ENCODE results near the gene ALG2. TPM values are rescaled to one million over a fixed set of nuclear protein-coding genes. Genes with fewer than 3 reads are reported as not detected.

Gene ALG2
- total RNA-seq, 2 donors from 2014 or later: 52.1 to 58.6 TPM

DNA sequence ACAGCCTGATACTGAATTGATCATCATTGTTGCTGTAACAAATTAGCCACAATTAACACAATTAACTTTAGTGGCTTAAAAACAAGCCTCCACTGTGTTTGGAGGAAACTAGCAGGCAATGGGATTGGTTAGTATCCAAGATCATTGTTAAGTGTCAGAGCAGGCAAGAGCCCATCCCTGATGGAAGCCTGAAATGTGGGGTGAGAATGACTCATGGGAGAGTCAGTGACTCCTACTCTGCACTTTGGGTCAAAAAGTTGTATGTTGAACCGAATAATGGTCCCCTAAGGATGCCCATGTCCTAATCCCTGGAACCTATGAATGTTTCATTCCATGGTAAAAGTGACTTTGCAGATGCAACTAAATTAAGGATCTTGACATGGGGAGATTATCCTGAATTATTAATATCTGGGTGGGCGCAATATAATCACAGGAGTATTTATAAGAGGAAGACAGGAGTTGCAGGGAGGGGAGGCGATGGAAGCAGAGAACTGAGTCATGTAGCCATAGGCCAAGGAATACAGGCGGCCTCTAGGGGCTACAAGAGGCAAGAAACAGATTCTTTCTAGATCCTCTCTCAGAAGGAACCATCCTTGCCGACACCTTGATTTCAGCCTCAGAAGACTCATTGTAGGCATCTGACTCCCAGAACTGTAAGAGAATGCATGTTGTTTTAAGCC, 28.8 kb downstream of the ALG2 start:
- 85 to 87% methylated on average over 5 of the region's 5 CpGs for WGBS, 2 donors
- TF ChIP-seq POLR2A (IDR thresholded peaks at IDR 0.05): no peak
- no peak for TF ChIP-seq CTCF (IDR thresholded peaks at IDR 0.05)
- Histone ChIP-seq H3K27me3 (no peaks in the 10 kb centered on the region), H3K36me3 (replicated peaks in 1 of 2; ENCODE audit: insufficient read depth in 1 of 2, low read depth in 2 of 2) (no peaks in the 10 kb centered on the region), H3K9me3 (no peaks in the 10 kb centered on the region), H3K27ac (no peak overlapping the region), H3K4me3 (no peak overlapping the region), H3K4me1 (no peaks in the 10 kb centered on the region)
- ATAC-seq (no peak), DNase-seq (no peak)
- intact Hi-C loops (cut with DNase I): no loop called here

- TF ChIP-seq CTCF (IDR thresholded peaks at IDR 0.05) (no peak), POLR2A (IDR thresholded peaks at IDR 0.05) (no peak)
- no peaks in the 10 kb centered on the region for H3K9me3 ChIP-seq
- no peak overlapping the region for H3K27ac ChIP-seq
- WGBS, 2 donors: 90 to 97% methylated on average over 3 of the region's 3 CpGs
- intact Hi-C loops (cut with DNase I): no loop called here
- no peaks in the 10 kb centered on the region for H3K36me3 ChIP-seq (replicated peaks in 1 of 2; ENCODE audit: insufficient read depth in 1 of 2, low read depth in 2 of 2)
- H3K4me3 ChIP-seq: no peak overlapping the region
- no peaks in the 10 kb centered on the region for H3K4me1 ChIP-seq
- DNase-seq (no peak), ATAC-seq (no peak)
- H3K27me3 ChIP-seq: no peaks in the 10 kb centered on the region
These were observed 31.0 kb downstream of the ALG2 start for GRCh38 chr9:99190597-99191283.

DNA sequence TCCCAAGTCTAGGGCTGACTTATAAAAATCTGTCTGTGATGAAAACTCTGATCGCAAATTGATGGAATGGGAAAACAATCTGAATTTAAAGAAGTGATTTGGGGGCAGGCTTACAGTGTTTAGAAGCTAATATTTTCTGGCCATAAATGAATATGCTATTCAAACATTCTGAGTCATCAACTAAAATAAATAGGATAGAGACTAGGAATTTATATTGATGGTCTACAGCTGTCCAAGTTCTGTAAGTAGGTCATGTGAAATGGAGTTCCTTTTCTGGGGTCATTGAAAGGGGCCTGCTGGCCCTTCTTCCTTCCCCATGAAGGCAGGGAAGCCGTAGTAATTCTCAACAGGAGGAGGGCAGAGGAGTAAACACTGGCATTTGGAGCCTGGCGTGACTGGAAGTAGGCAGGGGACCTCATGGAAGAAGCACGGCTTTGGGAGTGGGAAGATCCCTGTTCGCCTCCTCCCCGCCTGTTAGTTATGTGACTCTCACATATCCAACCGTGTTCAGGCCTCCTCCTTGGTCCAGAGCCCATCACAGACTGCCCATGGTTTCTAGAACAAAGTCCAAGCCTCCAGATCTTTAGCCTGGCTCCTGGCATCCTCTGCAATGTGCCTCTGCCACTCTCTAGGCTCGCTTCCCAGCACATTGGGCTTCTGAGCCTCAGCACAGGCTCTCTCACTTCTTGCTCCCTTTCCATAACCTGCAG, 31.7 kb downstream of the ALG2 start:
- intact Hi-C loops (cut with DNase I): no loop called here
- no peak for ATAC-seq
- WGBS, 2 donors: 64 to 71% methylated on average over 8 of the region's 8 CpGs

GRCh38 chr9:99189186-99189585, 32.6 kb downstream of the ALG2 start:
- H3K4me3 ChIP-seq: no peak overlapping the region
- ATAC-seq (no peak), DNase-seq (no peak)
- H3K9me3 ChIP-seq: no peaks in the 10 kb centered on the region
- no peaks in the 10 kb centered on the region for H3K36me3 ChIP-seq (replicated peaks in 1 of 2; ENCODE audit: insufficient read depth in 1 of 2, low read depth in 2 of 2)
- 72 to 76% methylated on average over 2 of the region's 2 CpGs for WGBS, 2 donors
- TF ChIP-seq POLR2A (IDR thresholded peaks at IDR 0.05) (no peak), CTCF (IDR thresholded peaks at IDR 0.05) (no peak)
- intact Hi-C loops (cut with DNase I): no loop called here
- H3K27ac ChIP-seq: no peak overlapping the region
- no peaks in the 10 kb centered on the region for H3K27me3 ChIP-seq
- H3K4me1 ChIP-seq: peaks cover 9% of the 10 kb centered on the region

More for the DNA sequence above, 31.7 kb downstream of the ALG2 start:
- Histone ChIP-seq H3K36me3 (replicated peaks in 1 of 2; ENCODE audit: insufficient read depth in 1 of 2, low read depth in 2 of 2) (no peaks in the 10 kb centered on the region), H3K9me3 (no peaks in the 10 kb centered on the region), H3K27me3 (no peaks in the 10 kb centered on the region), H3K4me3 (no peak overlapping the region), H3K4me1 (peaks cover 1% of the 10 kb centered on the region), H3K27ac (no peak overlapping the region)
- no peak for DNase-seq
- TF ChIP-seq CTCF (IDR thresholded peaks at IDR 0.05): no peak
- TF ChIP-seq POLR2A (IDR thresholded peaks at IDR 0.05): no peak
